ENCODE measurements around the gene GRIN2A.

The GRIN2A gene

DNA sequence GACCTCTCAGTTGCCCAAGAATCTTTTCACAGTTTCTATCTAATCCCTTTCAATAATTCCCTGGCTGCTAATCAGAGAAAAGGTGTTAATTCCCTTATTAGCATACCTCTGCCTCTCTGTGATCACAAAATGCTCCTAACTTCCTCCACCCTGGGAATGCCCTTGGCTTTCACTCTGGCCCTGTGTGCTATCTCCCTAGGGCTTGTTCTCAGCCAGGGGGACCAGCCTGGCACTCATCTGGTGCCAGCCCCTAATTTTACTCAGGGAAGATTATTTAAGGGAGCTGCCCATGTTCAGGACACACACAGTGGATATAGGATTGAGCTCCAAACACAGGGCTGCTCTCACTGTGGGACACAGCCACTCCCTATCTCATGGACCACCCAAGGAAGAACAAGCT lies 225.2 kb downstream of the GRIN2A start:
- no peak for DNase-seq

- DNase-seq: no peak
Measured at GRCh38 chr16:9955677-9956076, 226.6 kb downstream of the GRIN2A start.

DNA sequence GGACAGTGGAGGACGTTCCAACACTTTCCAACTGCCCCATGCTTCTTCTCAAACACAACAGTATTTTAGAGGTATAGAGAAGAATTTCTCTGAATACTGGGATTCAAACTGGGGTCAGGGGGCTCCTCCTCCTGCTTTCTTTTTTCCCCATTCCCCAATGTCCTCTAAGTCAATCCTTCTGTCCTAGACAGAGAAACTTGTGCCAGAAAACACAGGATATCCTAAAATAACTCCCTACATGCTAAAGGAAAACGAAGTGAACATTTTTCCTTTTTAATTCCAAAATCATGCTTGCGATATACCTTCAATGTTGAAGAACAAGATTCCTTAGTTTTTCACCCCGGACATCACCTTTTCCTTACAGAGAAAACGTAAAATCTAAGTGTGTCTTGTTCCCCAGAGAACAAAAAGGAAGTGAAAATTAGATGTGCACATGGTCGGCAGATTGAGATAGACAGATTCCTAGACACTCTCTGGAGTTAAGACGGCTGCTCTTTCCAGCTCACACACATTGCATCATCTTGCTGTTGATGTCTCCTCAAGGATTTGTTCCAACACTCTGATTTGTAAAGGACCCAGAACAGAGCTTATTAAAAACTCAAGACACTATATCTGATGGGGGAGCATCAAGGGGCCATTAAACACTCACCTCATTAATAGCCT lies 228.2 kb downstream of the GRIN2A start:
- no peak for DNase-seq

- peak; percentile 47 for DNase-seq
Measured at GRCh38 chr16:9950658-9951057, 231.6 kb downstream of the GRIN2A start.

DNA sequence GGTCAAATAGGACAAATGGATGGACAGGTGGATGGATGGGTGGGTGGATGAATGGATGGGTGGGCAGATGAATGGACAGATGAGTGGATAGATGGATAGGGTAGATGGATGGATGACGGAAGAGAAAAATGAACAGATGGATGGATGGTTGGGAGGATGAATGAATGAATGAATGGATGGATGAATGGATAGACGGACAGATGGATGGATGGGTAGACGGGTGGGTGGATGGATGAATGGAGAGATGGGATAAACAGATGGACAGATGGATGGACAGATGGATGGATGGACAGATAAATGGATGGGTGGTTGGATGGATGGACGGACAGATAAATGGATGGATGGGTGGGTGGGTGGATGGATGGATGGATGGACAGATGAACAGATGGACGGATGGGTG lies 232.8 kb downstream of the GRIN2A start:
- no peak for DNase-seq

GRCh38 chr16:9948933-9949332 lies 233.3 kb downstream of the GRIN2A start:
- DNase-seq: no peak

GRCh38 chr16:9946022-9946720 lies 236.1 kb downstream of the GRIN2A start:
- no peak for DNase-seq

- no peak for DNase-seq
Measured at GRCh38 chr16:9943121-9943520, 239.1 kb downstream of the GRIN2A start.

GRCh38 chr16:9941245-9941644 lies 241.0 kb downstream of the GRIN2A start:
- no peak for DNase-seq

- DNase-seq: no peak
Measured at GRCh38 chr16:9934723-9935508, 247.3 kb downstream of the GRIN2A start.

GRCh38 chr16:9932919-9933653 lies 249.1 kb downstream of the GRIN2A start:
- no peak for DNase-seq

DNA sequence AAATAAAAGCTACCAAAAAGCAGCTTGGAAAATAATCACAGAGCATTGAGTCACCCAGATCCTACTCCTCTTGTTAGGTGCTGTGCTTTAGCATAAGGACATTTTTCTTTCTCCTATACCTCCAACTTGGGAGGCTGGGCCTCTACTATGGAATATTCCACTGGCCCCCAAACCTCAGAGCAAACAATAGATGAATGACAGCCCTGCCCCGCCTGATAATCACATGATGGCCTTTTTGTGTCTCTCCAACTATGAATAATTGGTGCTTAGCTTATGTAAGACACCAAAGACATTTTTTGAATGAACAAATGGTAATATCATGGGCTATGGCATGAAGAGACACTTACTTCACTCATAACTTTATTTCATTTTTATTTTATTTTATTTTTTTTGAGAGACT lies 250.2 kb downstream of the GRIN2A start:
- no peak for DNase-seq

- no peak for DNase-seq
Measured at GRCh38 chr16:9929836-9930235, 252.4 kb downstream of the GRIN2A start.

DNA sequence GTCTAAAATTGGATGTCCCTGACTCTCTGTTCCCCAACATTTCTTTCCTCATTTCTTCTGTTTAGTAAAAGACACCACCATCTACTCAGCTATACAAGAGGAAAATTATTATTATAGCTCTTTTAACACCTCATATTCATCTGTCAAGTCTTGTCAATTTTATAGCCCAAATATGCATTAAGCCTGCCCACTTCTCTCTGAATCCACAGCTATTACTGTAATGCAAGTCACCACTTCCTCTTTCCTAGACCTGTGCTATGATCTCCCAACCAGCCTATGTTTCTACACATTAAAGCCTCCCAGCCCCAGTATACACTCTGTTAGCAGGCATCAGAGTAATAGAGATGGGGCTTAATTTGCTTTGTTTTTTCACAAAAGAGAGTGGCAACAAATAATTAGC lies 252.9 kb downstream of the GRIN2A start:
- DNase-seq: no peak

GRCh38 chr16:9922441-9922840 lies 259.8 kb downstream of the GRIN2A start:
- DNase-seq: no peak

DNA sequence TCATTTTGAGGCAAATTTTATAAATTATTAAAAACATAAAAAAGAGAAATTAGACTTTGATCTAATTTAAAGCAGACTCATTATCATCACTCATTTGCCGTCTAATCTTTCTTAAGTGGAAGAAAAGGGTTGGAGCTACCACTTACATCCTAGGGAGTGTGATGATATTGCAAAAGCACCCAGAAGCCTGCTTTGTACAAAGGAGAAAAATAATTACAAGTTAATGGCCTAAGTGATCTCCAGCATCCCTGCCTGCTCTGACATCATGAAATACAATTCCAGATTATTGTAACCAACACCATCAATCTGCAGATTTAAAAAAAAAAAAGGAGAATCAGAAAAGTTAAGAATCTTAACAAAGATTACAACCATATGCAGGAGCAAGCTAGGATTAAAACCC lies 260.2 kb downstream of the GRIN2A start:
- no peak for DNase-seq

DNA sequence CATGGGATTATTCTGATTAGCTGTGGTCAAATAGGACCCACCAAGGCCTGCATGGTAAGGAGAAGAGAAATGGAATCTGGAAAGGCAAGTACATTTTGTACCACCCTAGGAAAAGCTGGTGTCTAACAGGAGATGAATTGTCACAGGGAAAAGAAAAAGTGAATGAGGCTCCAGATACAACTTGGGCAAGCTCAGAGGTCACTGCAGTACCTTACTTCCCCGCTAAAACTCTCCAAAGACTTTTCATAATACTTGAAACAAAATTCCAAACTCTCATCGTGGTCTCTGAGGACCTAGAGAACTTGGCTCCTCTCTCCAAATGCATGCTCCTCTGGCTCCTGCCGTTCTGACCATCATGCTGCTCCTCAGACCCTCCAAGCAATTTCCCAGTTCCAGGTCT lies 262.8 kb downstream of the GRIN2A start:
- DNase-seq: no peak

DNA sequence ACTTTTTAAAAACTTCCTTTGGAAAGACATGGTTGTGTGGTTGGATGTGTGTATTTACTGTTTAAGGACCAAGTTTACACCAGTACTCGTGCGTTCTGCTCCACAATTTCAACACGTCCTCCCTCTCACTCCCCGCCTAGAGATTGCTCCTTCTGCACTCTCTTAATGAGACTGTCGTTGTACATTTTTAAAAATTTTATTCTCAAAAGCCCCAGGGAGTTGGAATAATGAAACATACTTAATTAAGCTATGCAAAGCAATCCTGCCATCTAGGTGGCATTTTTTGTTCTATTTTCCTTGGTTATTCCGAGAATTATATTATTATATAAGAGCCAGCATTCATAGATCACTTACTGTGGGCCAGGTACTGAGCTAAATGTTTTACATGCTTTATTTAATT lies 264.5 kb downstream of the GRIN2A start:
- DNase-seq: no peak

DNA sequence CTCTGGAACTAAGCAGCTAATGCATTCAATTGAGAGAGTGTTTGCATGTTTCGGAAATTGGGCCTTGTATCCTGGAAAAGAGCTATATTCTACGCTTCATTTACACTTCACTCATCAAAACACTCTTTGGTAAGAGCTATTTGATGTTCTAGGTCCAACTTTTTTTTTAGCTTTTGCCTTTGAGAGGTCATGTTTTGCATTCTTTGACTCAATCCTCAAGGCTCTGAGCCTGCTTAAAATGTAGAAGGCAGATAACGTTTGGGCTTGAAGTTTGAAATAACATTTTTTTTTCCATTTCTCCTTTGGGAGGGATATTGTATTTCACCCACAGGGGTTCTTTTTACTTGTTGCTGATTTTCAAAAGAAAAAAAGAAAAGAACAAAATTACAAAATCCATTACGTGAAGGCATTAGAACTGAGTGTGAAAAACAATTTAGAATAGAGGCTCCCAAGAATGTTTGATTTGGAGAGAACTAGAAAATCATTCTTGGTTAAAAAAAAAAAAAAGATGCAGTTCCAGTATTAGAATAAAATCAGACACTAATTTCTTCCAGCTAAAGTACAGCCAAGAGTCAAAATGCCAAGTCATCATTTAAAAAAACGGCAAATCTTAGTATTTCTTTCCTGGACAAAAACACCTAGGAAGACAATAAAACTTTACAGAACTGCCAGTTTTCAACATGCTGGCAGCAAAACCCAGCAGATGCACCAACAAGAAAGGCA lies 268.5 kb downstream of the GRIN2A start:
- no peak for DNase-seq

DNA sequence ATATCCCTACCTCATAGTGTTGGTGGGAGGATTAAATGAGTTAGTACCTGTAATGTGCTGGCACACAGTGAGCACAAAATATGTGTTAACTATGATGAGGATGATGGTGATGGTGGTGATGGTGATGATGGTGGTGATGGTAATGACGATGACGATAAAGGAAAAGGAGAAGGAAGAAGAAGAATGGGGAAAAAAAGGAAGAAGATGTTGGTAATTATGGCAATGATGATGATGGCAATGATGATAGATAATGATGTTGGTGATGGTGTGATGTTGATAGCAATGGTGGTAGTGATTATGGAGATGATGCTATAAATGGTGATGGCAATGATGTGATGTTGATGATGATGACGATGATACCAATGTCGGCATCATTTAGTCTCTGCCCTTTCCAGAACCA lies 270.2 kb downstream of the GRIN2A start:
- DNase-seq: no peak

DNA sequence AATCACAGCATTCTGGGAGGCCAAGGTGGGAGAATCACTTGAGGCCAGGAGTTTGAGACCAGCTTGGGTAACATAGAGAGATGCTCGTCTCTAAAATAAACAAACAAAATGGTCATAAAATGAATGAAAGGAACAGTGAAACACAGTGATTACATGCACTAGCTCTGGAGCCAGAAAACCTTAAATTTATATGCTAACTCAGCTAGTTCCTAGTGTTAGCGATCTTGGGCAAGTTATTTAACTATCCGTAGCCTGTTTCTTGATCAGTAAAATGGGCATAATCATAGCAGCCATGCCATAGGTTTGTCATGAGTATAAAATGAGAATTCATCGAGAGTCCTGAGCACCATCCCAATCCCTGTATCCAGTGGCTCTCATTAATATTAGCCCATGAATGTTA lies 271.0 kb downstream of the GRIN2A start:
- no peak for DNase-seq

GRCh38 chr16:9909072-9909825 lies 273.0 kb downstream of the GRIN2A start:
- peak; percentile 20 for DNase-seq

Measured in EL (cell line).